Upper lobe of left lung (tissue), 6 donors: Measurements from ENCODE around the gene ADGRL4. TPM values are rescaled to one million over a fixed set of nuclear protein-coding genes. Genes with fewer than 3 reads are reported as not detected.

Source experiments
- ATAC-seq, 2 donors: fragments of 200-7000 bp; cut with Tn5 transposase; one replicate each; pipeline ENCODE4 v1.9.1; 2022; ENCODE audit warnings: mild to moderate bottlenecking in 2 of 2, moderate library complexity in 2 of 2; ENCODE audit not compliant: low FRiP score in 2 of 2
- DNase-seq, 2 donors: peaks; one replicate each; pipeline ENCODE4 v3.0.0-alpha.2; 2019 to 2020
- H3K27ac ChIP-seq, 4 donors: fragments of 200-600 bp; sonication (generic); one replicate each; pipeline ENCODE4 v1.5.1; 2016 to 2019
- H3K27me3 ChIP-seq, 4 donors: fragments of 200-600 bp; sonication (generic); one replicate each; pipeline ENCODE4 v1.5.1; 2017 to 2019
- H3K36me3 ChIP-seq, 4 donors: fragments of 200-600 bp; sonication (generic); one replicate each; pipeline ENCODE4 v1.5.1; 2016 to 2019
- H3K4me1 ChIP-seq, 4 donors: fragments of 200-600 bp; sonication (generic); one replicate each; pipeline ENCODE4 v1.5.1; 2018 to 2019
- H3K4me3 ChIP-seq, 4 donors: fragments of 200-600 bp; sonication (generic); one replicate each; pipeline ENCODE4 v1.5.1; 2017 to 2019; ENCODE audit warnings: mild to moderate bottlenecking in 2 of 4, moderate library complexity in 1 of 4
- H3K9me3 ChIP-seq, 4 donors: fragments of 200-600 bp; sonication (generic); one replicate each; pipeline ENCODE4 v1.5.1; 2018 to 2019
- EP300 ChIP-seq, 4 donors: sonication (generic); formaldehyde crosslinking; IDR thresholded peaks; one replicate each; pipeline ENCODE4 v1.5.1; 2017; ENCODE audit warnings: antibody characterized with exemption in 4 of 4, control low read depth in 2 of 4
- POLR2A ChIP-seq, 4 donors: fragments of 450-650 bp; IDR thresholded peaks; one replicate each; pipeline ENCODE4 v1.5.1; 2016 to 2017; ENCODE audit warnings: antibody characterized with exemption in 4 of 4, mild to moderate bottlenecking in 2 of 4
- POLR2AphosphoS5 ChIP-seq, 2 donors: sonication (generic); formaldehyde crosslinking; IDR thresholded peaks; one replicate each; pipeline ENCODE4 v1.5.1; 2017; ENCODE audit warnings: antibody characterized with exemption in 2 of 2
- WGBS, 2 donors: methylation state at CpG; one replicate each; pipeline ENCODE4 v1.1.5; 2017 to 2018; 5-methylcytosine and 5-hydroxymethylcytosine counted together
- total RNA-seq, 6 donors: library from RNA; depleted of rRNA in 4 of 6; stranded (reverse); fragments of >200 nt in 4 of 6; gene quantifications; one replicate each; pipeline versions ENCODE4 v1.1.0 to v1.2.1, GENCODE V29; 2016 to 2021
- TF ChIP-seq, protein P1 (sequence below), 6 experiments: fragments of 450-650 bp in 4 of 6; fragments of 200-600 bp in 2 of 6; sonication (generic) in 2 of 6; IDR thresholded peaks; one replicate each; pipeline ENCODE4 v1.5.1; 2016 to 2019; ENCODE audit warnings: antibody characterized with exemption in 6 of 6
- donor health status: DM: no; HTN: no; CAD: no; lungs with moderate emphysema.
- donor health status: DM: no; HTN: yes; CAD: no; lungs with severe emphysema.

ADGRL4 gene
- total RNA-seq, 6 donors from 2014 or later: 1.9 to 23.5 (median 12.9) TPM

DNA sequence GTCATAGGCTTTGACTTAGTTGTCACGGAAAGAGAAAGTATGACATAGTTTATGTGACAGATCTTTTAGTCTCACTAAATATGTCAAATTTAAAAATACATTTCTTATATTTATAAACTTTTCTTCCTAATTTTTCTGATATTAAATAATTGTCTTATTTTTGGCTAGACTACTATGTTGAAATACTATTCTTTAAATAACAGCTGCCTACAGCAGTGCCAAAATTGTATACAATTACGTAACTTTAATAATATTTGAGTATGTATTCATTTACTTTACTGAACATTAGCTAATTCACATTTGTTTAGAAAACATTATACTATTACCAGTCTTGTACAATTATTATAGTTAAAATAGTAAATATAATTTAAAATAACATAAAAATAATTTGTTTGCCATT, 137.4 kb downstream of the ADGRL4 start:
- Histone ChIP-seq H3K27ac (no peak overlapping the region), H3K27me3 (no peaks in the 10 kb centered on the region), H3K4me3 (no peak overlapping the region), H3K4me1 (no peaks in the 10 kb centered on the region), H3K36me3 (no peaks in the 10 kb centered on the region), H3K9me3 (no peaks in the 10 kb centered on the region)
- DNase-seq (no peak), ATAC-seq (no peak)
- 74 to 76% methylated on average over 2 of the region's 2 CpGs for WGBS, 2 donors
- TF ChIP-seq, protein P1, sequence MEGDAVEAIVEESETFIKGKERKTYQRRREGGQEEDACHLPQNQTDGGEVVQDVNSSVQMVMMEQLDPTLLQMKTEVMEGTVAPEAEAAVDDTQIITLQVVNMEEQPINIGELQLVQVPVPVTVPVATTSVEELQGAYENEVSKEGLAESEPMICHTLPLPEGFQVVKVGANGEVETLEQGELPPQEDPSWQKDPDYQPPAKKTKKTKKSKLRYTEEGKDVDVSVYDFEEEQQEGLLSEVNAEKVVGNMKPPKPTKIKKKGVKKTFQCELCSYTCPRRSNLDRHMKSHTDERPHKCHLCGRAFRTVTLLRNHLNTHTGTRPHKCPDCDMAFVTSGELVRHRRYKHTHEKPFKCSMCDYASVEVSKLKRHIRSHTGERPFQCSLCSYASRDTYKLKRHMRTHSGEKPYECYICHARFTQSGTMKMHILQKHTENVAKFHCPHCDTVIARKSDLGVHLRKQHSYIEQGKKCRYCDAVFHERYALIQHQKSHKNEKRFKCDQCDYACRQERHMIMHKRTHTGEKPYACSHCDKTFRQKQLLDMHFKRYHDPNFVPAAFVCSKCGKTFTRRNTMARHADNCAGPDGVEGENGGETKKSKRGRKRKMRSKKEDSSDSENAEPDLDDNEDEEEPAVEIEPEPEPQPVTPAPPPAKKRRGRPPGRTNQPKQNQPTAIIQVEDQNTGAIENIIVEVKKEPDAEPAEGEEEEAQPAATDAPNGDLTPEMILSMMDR (IDR thresholded peaks at IDR 0.05): no peak
- TF ChIP-seq POLR2A (IDR thresholded peaks at IDR 0.05) (no peak), EP300 (IDR thresholded peaks at IDR 0.05) (no peak), POLR2AphosphoS5 (IDR thresholded peaks at IDR 0.05) (no peak)

DNA sequence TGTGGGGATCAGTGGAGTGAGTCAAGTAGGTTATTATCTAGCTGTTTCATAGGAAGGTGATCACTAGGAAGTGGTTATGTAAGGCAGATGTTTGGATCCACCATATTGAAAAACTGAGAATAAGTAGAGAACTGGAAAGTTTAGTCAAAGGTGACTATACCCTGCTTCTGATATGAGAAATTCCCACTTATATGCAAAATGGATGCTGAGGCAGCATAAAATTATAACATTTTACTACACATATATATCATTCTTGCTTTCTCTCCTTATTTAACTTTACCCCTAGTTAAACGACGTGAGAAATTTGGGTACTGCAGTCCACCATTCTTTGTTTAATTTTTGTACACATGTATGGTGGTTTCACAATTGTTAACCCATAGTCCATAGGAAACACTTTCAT, 142.4 kb downstream of the ADGRL4 start:
- no peaks in the 10 kb centered on the region for H3K4me1 ChIP-seq
- no peak overlapping the region for H3K27ac ChIP-seq
- H3K36me3 ChIP-seq: no peaks in the 10 kb centered on the region
- TF ChIP-seq, protein P1 (IDR thresholded peaks at IDR 0.05): no peak
- TF ChIP-seq POLR2A (IDR thresholded peaks at IDR 0.05) (no peak), POLR2AphosphoS5 (IDR thresholded peaks at IDR 0.05) (no peak), EP300 (IDR thresholded peaks at IDR 0.05) (no peak)
- no peak for ATAC-seq
- WGBS, 2 donors: 95 to 97% methylated on average over 2 of the region's 2 CpGs
- H3K4me3 ChIP-seq: no peak overlapping the region
- H3K27me3 ChIP-seq: no peaks in the 10 kb centered on the region
- no peaks in the 10 kb centered on the region for H3K9me3 ChIP-seq
- DNase-seq: no peak

DNA sequence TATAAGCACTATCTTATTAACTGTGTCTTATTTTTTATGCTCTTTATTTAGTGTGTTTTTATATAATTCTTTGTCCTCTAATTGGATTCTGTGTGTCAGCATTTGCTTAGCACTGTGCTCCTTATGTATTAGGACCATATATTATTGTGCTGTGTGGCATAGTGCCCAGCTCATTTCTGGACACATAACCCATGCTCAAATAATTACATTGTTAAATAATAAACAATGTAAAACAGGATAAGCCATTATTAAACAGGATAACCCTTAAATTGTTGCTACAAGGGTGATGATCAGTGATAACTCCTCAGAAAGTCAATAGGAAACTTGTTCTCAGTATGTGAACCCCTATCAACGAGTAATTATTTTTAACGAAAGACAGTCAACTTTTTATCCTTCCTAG, 150.4 kb downstream of the ADGRL4 start:
- DNase-seq (no peak), ATAC-seq (no peak)
- TF ChIP-seq POLR2A (IDR thresholded peaks at IDR 0.05) (no peak), EP300 (IDR thresholded peaks at IDR 0.05) (no peak), POLR2AphosphoS5 (IDR thresholded peaks at IDR 0.05) (no peak)
- TF ChIP-seq, protein P1 (IDR thresholded peaks at IDR 0.05): no peak
- 74 to 78% methylated on average over 2 of the region's 2 CpGs for WGBS, 2 donors
- Histone ChIP-seq H3K4me1 (no peaks in the 10 kb centered on the region), H3K9me3 (no peaks in the 10 kb centered on the region), H3K27me3 (no peaks in the 10 kb centered on the region), H3K27ac (no peak overlapping the region), H3K4me3 (no peak overlapping the region), H3K36me3 (no peaks in the 10 kb centered on the region)

DNA sequence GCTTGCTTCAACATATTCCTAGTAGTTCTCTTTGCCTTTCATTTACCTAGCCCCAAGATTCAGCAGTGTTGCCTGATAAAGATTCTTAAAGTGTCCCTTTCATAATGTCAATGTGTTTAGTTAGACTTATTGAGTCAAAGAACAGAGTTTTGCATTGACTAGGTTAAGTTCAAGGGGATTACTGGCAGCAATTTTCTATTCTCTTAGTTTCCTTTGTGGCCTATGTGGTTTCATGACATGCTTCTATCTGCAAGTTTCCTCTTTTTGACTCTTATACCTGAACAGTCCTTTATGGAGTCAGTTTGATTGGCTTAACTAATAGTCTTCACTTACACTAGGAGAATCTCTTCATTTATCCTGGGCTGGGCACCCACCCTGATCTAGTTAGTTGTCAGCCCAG, 151.3 kb downstream of the ADGRL4 start:
- DNase-seq: no peak
- H3K9me3 ChIP-seq: no peaks in the 10 kb centered on the region

DNA sequence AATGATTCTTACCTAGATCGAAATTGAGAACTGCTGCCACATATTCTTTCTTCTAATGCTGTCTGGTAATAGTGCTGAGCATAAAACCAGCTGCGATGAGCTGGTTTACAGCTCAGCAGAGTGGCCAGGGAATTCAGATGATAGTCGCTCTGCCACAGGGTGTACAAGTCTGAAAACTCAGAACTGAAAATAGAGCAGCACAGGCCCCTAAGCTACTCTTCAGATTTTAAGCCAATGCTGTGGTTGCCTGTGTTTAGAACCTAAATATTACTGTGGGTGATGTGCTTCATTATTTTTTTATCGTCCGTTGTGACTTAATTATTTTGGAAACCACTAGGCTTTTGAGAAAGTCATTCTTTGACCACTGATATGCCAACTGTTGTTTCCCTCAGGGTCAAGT, 152.0 kb downstream of the ADGRL4 start:
- DNase-seq (no peak), ATAC-seq (no peak)
- WGBS, 2 donors: 87 to 89% methylated on average over 5 of the region's 5 CpGs
- Histone ChIP-seq H3K4me1 (no peaks in the 10 kb centered on the region), H3K27ac (no peak overlapping the region), H3K27me3 (no peaks in the 10 kb centered on the region), H3K36me3 (no peaks in the 10 kb centered on the region), H3K9me3 (no peaks in the 10 kb centered on the region), H3K4me3 (no peak overlapping the region)
- TF ChIP-seq POLR2AphosphoS5 (IDR thresholded peaks at IDR 0.05) (no peak), EP300 (IDR thresholded peaks at IDR 0.05) (no peak), POLR2A (IDR thresholded peaks at IDR 0.05) (no peak)
- TF ChIP-seq, protein P1 (IDR thresholded peaks at IDR 0.05): no peak

More for the DNA sequence above, 151.3 kb downstream of the ADGRL4 start:
- no peaks in the 10 kb centered on the region for H3K4me1 ChIP-seq
- no peak for TF ChIP-seq EP300 (IDR thresholded peaks at IDR 0.05)
- TF ChIP-seq, protein P1 (IDR thresholded peaks at IDR 0.05): no peak
- TF ChIP-seq POLR2AphosphoS5 (IDR thresholded peaks at IDR 0.05): no peak
- no peak for TF ChIP-seq POLR2A (IDR thresholded peaks at IDR 0.05)
- no peaks in the 10 kb centered on the region for H3K27me3 ChIP-seq
- no peak overlapping the region for H3K4me3 ChIP-seq
- no peak for ATAC-seq
- no peaks in the 10 kb centered on the region for H3K36me3 ChIP-seq
- H3K27ac ChIP-seq: no peak overlapping the region
